GM21619 (cell line): ENCODE measurements around the gene DEDD2.

ENCODE experiments used
- ATAC-seq: cut with Tn5 transposase; IDR thresholded peaks from one replicate; pipeline ENCODE4 v1.9.1; 2021; ENCODE audit not compliant: unreplicated experiment

Gene DEDD2

GRCh38 chr19:42229301-42229854, 11.9 kb upstream of the DEDD2 start:
- ATAC-seq = no peak

GRCh38 chr19:42228641-42229040, 11.2 kb upstream of the DEDD2 start:
- ATAC-seq = no peak

- ATAC-seq = no peak
Measured at GRCh38 chr19:42226886-42227285, 9.4 kb upstream of the DEDD2 start.

- no peak for ATAC-seq
Measured at GRCh38 chr19:42225718-42226292, 8.3 kb upstream of the DEDD2 start.

GRCh38 chr19:42224940-42225717, 7.7 kb upstream of the DEDD2 start:
- no peak for ATAC-seq

- ATAC-seq = no peak
Measured at GRCh38 chr19:42220751-42221097, 3.2 kb upstream of the DEDD2 start.

GRCh38 chr19:42219812-42220750, 2.6 kb upstream of the DEDD2 start, which contains the start of gene ZNF526:
Gene ZNF526 (plus strand): TSS chr19:42220312. CDS start chr19:42224404, 4,092 bp downstream.
- peak; percentile 68 for ATAC-seq

GRCh38 chr19:42216653-42217519, 591 bp downstream of the DEDD2 start:
- ATAC-seq = peak; percentile 2

- no peak for ATAC-seq
Measured at GRCh38 chr19:42214810-42215485, 2.5 kb downstream of the DEDD2 start.

GRCh38 chr19:42212886-42213285, 4.6 kb downstream of the DEDD2 start:
- ATAC-seq = no peak

GRCh38 chr19:42208612-42209011, 8.9 kb downstream of the DEDD2 start:
- no peak for ATAC-seq

GRCh38 chr19:42207767-42208271, 9.7 kb downstream of the DEDD2 start:
- no peak for ATAC-seq

- ATAC-seq = no peak
Measured at GRCh38 chr19:42206871-42207755, 10.4 kb downstream of the DEDD2 start.

GRCh38 chr19:42204664-42205063, 12.8 kb downstream of the DEDD2 start:
- no peak for ATAC-seq

- no peak for ATAC-seq
Measured at GRCh38 chr19:42203700-42204099, 13.8 kb downstream of the DEDD2 start.

- ATAC-seq = no peak
Measured at GRCh38 chr19:42202290-42202880, 15.1 kb downstream of the DEDD2 start.

GRCh38 chr19:42201489-42202289, 15.8 kb downstream of the DEDD2 start:
- ATAC-seq = peak; percentile 37
